GM08714 (cell line): Measurements from ENCODE around the gene ZNF366.

Experiments
- H3K4me3 ChIP-seq: fragments of 200-500 bp; sonication (Bioruptor generic); 2 replicates; pipeline ENCODE4 v1.5.1; 2014; ENCODE audit warnings: mild to moderate bottlenecking, low read length, inconsistent platforms
- ZNF274 ChIP-seq: IDR thresholded peaks from 2 replicates; pipeline ENCODE4 v1.6.1; 2012; ENCODE audit warnings: mild to moderate bottlenecking, low read depth, low read length

ZNF366 gene

GRCh38 chr5:72507231-72507906 lies at the start of gene ZNF366:
ZNF366 (minus strand) TSS chr5:72507410; CDS start chr5:72461496, 45,914 bp downstream.
- no peak for TF ChIP-seq ZNF274
- H3K4me3 ChIP-seq, result no peak within 1 kb of the TSS

DNA sequence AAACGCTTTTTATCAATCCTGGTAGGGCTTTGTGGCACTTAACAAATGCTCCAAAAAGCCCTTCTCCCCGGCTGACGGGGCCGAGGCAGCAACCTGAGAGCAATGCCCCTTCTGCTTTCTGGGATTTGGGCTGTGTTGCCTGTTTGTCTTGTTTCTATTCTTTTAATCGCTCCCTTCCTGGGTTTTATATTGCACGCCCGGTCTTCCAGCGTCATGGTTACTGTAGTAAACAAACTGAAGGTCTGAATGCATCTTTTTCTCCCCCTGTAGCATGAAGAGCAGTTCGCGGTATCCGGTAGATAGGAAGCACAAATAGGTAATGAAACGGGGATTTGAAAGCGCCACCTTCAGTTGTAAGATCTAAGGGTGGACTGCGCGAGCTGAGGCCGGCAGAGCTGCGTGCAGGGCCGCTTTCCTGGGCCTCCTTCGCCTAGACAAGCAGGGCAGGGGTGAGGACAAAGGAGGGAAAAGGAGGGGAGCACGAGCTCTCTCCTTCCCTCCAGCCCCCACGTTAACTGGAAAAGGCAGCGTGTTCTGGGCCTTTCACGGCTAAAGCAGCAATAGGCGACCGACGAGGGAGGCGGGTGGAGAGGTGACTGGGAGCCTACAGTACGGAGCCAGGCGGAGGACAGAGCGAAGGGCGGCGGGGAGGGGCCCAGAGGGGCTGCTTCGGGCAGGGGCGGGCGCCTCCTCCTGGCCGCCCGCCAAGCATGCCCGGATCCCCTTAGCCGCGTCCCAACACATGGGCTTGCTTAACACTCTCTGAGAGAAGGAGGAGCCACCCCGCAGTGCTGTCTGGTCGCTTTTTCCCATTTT lies 49.3 kb upstream of the ZNF366 start:
- H3K4me3 ChIP-seq, result peak overlapping the region; percentile 3; the same call in 1 of the 2 replicates
- no peak for TF ChIP-seq ZNF274

DNA sequence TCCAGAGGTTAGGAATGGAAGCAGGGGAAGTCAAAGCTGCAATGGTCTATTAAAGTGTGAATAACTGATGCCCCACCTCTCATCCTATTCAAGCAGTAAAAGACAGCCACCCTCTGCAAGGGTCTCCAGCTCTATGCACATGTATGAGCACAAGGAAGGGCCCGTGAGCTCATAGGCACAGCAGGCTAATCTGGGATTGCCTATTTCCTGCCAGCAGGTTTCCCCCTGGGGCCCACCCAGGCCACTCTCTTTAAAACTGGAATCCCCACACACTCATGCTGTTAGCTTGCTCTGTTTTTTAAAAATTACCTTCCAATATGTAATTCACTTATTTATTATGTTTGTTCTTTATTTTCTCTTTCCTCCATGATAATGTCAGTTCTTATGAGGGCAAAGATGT lies 48.7 kb upstream of the ZNF366 start:
- no peak overlapping the region for H3K4me3 ChIP-seq
- TF ChIP-seq ZNF274, result no peak

- no peak overlapping the region for H3K4me3 ChIP-seq
- no peak for TF ChIP-seq ZNF274
Observed at GRCh38 chr5:72554897-72555296, 47.7 kb upstream of the ZNF366 start.

DNA sequence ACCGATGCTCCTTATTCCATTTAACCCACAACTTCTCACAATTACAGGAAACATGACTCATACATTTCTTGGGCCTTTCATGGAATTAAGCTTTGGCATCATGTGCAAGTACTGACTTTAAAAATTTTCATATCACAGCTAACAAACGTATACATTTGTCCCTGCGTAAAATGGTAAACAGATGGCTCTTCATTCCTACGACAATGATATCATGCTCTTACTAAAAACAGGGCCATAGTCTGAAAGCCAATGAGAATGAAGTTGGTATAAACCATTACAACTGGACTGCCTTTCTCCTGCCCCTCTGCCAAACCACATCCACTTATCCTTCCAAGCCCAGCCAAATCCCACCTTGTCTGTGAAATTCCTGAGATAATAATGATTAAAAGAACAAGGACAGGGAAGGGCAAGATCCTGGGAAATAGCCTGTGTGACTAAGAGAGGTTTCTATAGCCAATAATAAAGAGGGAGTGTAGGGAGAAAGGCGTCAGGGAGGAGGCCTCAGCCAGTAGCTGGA lies 44.9 kb upstream of the ZNF366 start:
- H3K4me3 ChIP-seq, result no peak overlapping the region
- TF ChIP-seq ZNF274, result no peak

GRCh38 chr5:72550595-72550994 lies 43.4 kb upstream of the ZNF366 start:
- no peak for TF ChIP-seq ZNF274
- no peak overlapping the region for H3K4me3 ChIP-seq

- TF ChIP-seq ZNF274, result no peak
- no peak overlapping the region for H3K4me3 ChIP-seq
Observed at GRCh38 chr5:72543811-72544210, 36.6 kb upstream of the ZNF366 start.

DNA sequence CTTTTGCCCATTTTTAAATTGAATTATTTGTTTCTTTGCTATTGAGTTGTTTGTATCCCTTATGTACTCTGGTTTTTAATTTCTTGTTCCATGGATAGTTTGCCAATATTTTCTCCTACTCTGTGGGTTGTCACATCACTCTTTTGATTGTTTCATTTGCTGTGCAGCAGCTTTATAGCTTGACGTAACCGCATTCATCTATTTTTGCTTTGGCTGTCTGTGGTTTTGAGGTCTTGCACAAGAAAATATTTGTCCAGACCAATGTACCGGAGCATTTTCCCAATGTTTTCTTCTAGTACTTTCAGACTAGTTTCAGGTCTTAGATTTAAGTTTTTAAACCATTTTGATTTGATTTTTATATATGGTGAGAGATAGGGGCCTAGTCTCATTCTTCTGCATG lies 36.2 kb upstream of the ZNF366 start:
- no peak for TF ChIP-seq ZNF274
- no peak overlapping the region for H3K4me3 ChIP-seq

GRCh38 chr5:72542695-72543094 lies 35.5 kb upstream of the ZNF366 start:
- TF ChIP-seq ZNF274, result no peak
- H3K4me3 ChIP-seq, result no peak overlapping the region

GRCh38 chr5:72541501-72542225 lies 34.5 kb upstream of the ZNF366 start:
- TF ChIP-seq ZNF274, result no peak
- no peak overlapping the region for H3K4me3 ChIP-seq

DNA sequence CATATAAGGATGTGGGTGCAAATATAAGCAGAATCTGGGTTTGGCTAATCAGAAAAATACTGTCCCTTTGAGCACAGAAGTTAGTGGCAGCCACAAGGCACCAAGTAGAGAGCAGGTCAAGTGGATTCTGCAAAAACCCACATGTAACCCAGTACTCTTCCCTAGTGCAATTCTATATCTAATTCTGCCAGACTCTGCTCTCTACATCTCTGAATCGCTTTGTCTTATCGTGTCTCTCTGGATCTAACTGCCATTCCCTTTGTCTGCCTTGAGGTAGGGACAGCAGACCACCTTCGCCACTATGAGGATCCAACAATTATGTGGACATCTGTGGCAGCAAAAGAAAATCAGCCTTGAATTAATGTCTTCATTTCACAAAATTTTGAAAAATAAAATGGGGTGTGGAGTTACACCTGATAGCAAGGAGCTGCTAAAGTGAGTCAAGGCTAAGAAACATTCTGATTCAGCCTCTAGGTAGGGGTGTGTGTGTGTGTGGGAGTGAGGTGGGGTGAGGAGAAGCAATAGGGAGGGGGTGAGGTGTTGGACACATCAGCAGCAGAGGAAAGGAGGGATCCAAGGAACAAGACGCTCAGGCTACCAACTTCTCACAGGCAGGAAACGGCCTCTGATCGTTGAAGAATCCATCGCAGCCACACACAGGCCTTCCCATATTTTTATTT lies 33.7 kb upstream of the ZNF366 start:
- H3K4me3 ChIP-seq, result no peak overlapping the region
- no peak for TF ChIP-seq ZNF274

GRCh38 chr5:72539726-72540125 lies 32.5 kb upstream of the ZNF366 start:
- no peak for TF ChIP-seq ZNF274
- no peak overlapping the region for H3K4me3 ChIP-seq

GRCh38 chr5:72539038-72539437 lies 31.8 kb upstream of the ZNF366 start:
- no peak overlapping the region for H3K4me3 ChIP-seq
- no peak for TF ChIP-seq ZNF274

DNA sequence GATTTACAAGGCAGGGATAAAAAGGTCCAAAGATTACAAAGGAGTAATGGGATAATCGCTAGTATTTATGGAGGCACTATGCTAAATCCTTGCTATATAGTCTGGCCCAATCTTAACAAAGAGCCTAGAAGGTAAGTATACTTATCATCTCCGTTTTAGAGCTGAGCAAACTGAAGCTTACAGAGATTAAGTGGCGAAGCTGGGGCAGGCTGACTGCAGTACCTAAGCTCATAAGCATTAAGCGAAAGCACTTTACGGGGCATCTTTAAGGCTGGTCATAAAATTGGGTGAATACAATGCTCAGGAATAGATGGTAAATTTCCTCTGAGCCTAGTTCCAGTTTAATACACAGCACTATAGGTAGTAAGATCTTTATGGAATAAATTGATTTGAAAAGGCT lies 30.0 kb upstream of the ZNF366 start:
- TF ChIP-seq ZNF274, result no peak

More for the DNA sequence above, 30.0 kb upstream of the ZNF366 start:
- H3K4me3 ChIP-seq, result no peak overlapping the region
